GM23248 (cell line): Measurements from ENCODE around the gene TRMT1. TPM values are rescaled to one million over a fixed set of nuclear protein-coding genes. Genes with fewer than 3 reads are reported as not detected.

Experiments
- DNase-seq: peaks from one replicate; pipeline ENCODE4 v3.0.0-alpha.2; 2015
- H2AFZ ChIP-seq: fragments of 200-600 bp; sonication (generic); 2 replicates; pipeline ENCODE4 v1.6.1; 2016; ENCODE audit warnings: antibody characterized with exemption
- H3F3A ChIP-seq: fragments of 200-600 bp; sonication (generic); 2 replicates; pipeline ENCODE4 v1.6.1; 2016; ENCODE audit warnings: mild to moderate bottlenecking, antibody characterized with exemption, mixed run types; ENCODE audit not compliant: insufficient read depth
- H3K27ac ChIP-seq: fragments of 200-600 bp; sonication (generic); 2 replicates; pipeline ENCODE4 v1.5.1; 2016; ENCODE audit warnings: mild to moderate bottlenecking
- H3K27me3 ChIP-seq: fragments of 200-600 bp; sonication (generic); replicated peaks from 2 replicates; pipeline ENCODE4 v1.6.1; 2016; ENCODE audit warnings: mild to moderate bottlenecking; ENCODE audit not compliant: insufficient read depth
- H3K36me3 ChIP-seq: fragments of 200-600 bp; sonication (generic); 2 replicates; pipeline ENCODE4 v1.6.1; 2016; ENCODE audit warnings: low read depth, mild to moderate bottlenecking
- H3K4me1 ChIP-seq: fragments of 200-600 bp; sonication (generic); 2 replicates; pipeline ENCODE4 v1.6.1; 2016; ENCODE audit warnings: mild to moderate bottlenecking; ENCODE audit not compliant: insufficient read depth
- H3K4me2 ChIP-seq: fragments of 200-600 bp; sonication (generic); one replicate; pipeline ENCODE4 v1.6.1; 2016; ENCODE audit warnings: mild to moderate bottlenecking; ENCODE audit not compliant: unreplicated experiment
- H3K4me3 ChIP-seq: fragments of 200-600 bp; sonication (generic); 2 replicates; pipeline ENCODE4 v1.5.1; 2016; ENCODE audit warnings: mild to moderate bottlenecking
- H3K79me2 ChIP-seq: fragments of 200-600 bp; sonication (generic); 2 replicates; pipeline ENCODE4 v1.6.1; 2016; ENCODE audit warnings: mild to moderate bottlenecking; ENCODE audit not compliant: insufficient read depth
- H3K9ac ChIP-seq: fragments of 200-600 bp; sonication (generic); 2 replicates; pipeline ENCODE4 v1.6.1; 2016; ENCODE audit warnings: mild to moderate bottlenecking
- H3K9me2 ChIP-seq: fragments of 200-600 bp; sonication (generic); 2 replicates; pipeline ENCODE4 v1.6.1; 2016; ENCODE audit warnings: mixed run types, mild to moderate bottlenecking, moderate library complexity; ENCODE audit not compliant: insufficient read depth
- H3K9me3 ChIP-seq: fragments of 200-600 bp; sonication (generic); one replicate; pipeline ENCODE4 v1.6.1; 2017; ENCODE audit warnings: low read depth
- H4K20me1 ChIP-seq: fragments of 200-600 bp; sonication (generic); 2 replicates; pipeline ENCODE4 v1.6.0; 2016; ENCODE audit not compliant: insufficient read depth
- EZH2 ChIP-seq: fragments of 200-600 bp; sonication (generic); IDR thresholded peaks from 2 replicates; pipeline ENCODE4 v1.6.1; 2018; ENCODE audit warnings: antibody characterized with exemption, mild to moderate bottlenecking; ENCODE audit not compliant: insufficient read depth, poor library complexity, severe bottlenecking
- EZH2phosphoT487 ChIP-seq: fragments of 200-600 bp; sonication (generic); IDR thresholded peaks from 2 replicates; pipeline ENCODE4 v1.6.1; 2018; ENCODE audit warnings: antibody characterized with exemption, moderate library complexity, mild to moderate bottlenecking, low read depth; ENCODE audit not compliant: insufficient read depth
- WGBS, 2 experiments: methylation state at CpG; one replicate each; pipeline ENCODE4 v1.1.6; 2015 to 2017; ENCODE audit warnings: low lambda C conversion rate in 2 of 2, low coverage in 1 of 2; ENCODE audit errors: missing lambda C conversion rate in 2 of 2; 5-methylcytosine and 5-hydroxymethylcytosine counted together
- in situ Hi-C: fragments of 300-500 bp; cut with MboI; formaldehyde crosslinking; loops from 2 replicates; pipeline ENCODE4 v1.15.0; 2020
- polyA plus RNA-seq: library from polyadenylated mRNA; unstranded; fragments of >200 nt; fragmentation: Nextera tagmentation; extraction: Ambion mirVana; gene quantifications from 2 replicates; pipeline ENCODE4 v1.2.1, GENCODE V29; 2016
- total RNA-seq: library from RNA; depleted of rRNA; stranded (reverse); fragments of >200 nt; shearing (Covaris generic); gene quantifications from 2 replicates; pipeline ENCODE4 v1.2.3, GENCODE V29; 2014; rRNA removed

Gene TRMT1
- total and polyA plus RNA-seq, 2 experiments from 2014 or later: 30.4 to 31.8 TPM

DNA sequence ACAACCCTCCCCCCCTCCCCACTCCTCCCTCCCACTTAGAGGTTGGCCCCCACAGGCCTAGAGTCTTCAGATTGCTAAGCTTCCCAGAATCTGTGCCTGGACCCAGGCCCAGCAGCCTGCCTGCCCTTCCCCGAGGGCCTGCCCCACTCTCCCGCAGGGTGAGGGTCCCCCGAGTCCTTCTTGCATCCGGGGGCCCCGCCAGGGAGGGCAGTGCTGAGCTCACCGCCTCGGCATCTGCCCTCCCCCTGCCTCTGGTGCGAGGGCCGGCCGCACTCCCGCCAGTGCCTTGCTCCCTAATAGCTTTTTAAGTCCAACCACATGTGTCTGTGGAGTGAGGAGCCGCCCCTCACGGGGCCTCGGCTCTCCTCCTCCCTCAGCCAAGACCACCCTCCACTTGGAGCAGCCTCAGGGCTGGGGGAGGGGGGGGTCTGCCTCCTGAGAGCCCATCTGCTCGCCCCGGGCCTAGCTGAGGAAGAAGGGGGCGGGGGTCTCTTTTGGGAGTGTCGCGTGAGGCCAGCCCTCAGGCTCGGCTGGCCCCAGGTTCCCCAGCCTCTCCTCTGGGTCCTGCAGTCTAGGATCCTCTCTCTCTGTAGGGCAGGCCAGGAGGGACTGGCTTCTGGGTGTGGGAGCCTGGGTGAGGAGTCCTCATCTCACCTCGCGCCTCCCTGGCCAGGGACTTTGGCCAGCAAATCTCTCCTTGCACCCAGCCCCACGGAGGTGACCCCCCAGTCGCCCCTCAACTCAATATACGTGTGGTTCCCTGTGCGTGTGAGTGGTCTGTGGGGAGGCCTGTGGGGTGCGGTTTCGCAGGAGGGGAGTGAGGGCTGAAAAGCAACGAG, 61.1 kb downstream of the TRMT1 start:
- TF ChIP-seq EZH2 (no peak), EZH2phosphoT487 (no peak)
- Histone ChIP-seq H3K4me2 (peak overlapping the region; percentile 86), H2AFZ (no peak overlapping the region), H3K4me1 (peaks cover 79% of the 10 kb centered on the region), H3F3A (peaks cover 26% of the 10 kb centered on the region), H3K36me3 (no peaks in the 10 kb centered on the region), H3K27me3 (no peaks in the 10 kb centered on the region), H3K9me3 (no peaks in the 10 kb centered on the region), H4K20me1 (no peaks in the 10 kb centered on the region), H3K9me2 (no peaks in the 10 kb centered on the region), H3K27ac (peak overlapping the region; percentile 98), H3K9ac (peak overlapping the region; percentile 87), H3K79me2 (peaks cover 86% of the 10 kb centered on the region), H3K4me3 (peak overlapping the region; percentile 61)
- DNase-seq: peak; percentile 93
- WGBS, 2 experiments: 1% methylated on average over 23 to 29 of the region's 29 CpGs
- in situ Hi-C loops: no loop called here

Other genes starting within 250 kb of the TRMT1 start
- gene DNASE2, start 235.3 kb downstream of the TRMT1 start, total RNA-seq: 35.4 and 40.9 TPM in 2 replicates
- gene DNASE2, start 235.3 kb downstream of the TRMT1 start, polyA plus RNA-seq: 51.7 and 52.4 TPM in 2 replicates
- 0.11 TPM in 1 of 2 replicates, not detected in the other for gene KLF1, start 229.5 kb downstream of the TRMT1 start, total RNA-seq
- gene KLF1, start 229.5 kb downstream of the TRMT1 start, polyA plus RNA-seq: not detected in 2 replicates
- gene GCDH, start 225.6 kb downstream of the TRMT1 start, total RNA-seq: 22.5 and 30.0 TPM in 2 replicates
- 20.0 and 20.7 TPM in 2 replicates for gene GCDH, start 225.6 kb downstream of the TRMT1 start, polyA plus RNA-seq
- gene SYCE2, start 197.4 kb downstream of the TRMT1 start, total RNA-seq: 0.25 TPM in 1 of 2 replicates, not detected in the other
- gene SYCE2, start 197.4 kb downstream of the TRMT1 start, polyA plus RNA-seq: 0.49 and 0.56 TPM in 2 replicates
- 33.5 and 39.2 TPM in 2 replicates for gene FARSA, start 183.0 kb downstream of the TRMT1 start, total RNA-seq
- 79.9 and 83.4 TPM in 2 replicates for gene FARSA, start 183.0 kb downstream of the TRMT1 start, polyA plus RNA-seq
- 1,238 and 1,432 TPM in 2 replicates for gene CALR, start 178.1 kb downstream of the TRMT1 start, total RNA-seq
- 1,015 and 1,067 TPM in 2 replicates for gene CALR, start 178.1 kb downstream of the TRMT1 start, polyA plus RNA-seq
- gene RAD23A, start 170.9 kb downstream of the TRMT1 start, total RNA-seq: 88.5 and 107 TPM in 2 replicates
- gene RAD23A, start 170.9 kb downstream of the TRMT1 start, polyA plus RNA-seq: 177 and 182 TPM in 2 replicates
- 41.6 and 48.4 TPM in 2 replicates for gene GADD45GIP1, start 159.5 kb downstream of the TRMT1 start, total RNA-seq
- 132 and 136 TPM in 2 replicates for gene GADD45GIP1, start 159.5 kb downstream of the TRMT1 start, polyA plus RNA-seq
- gene DAND5, start 147.2 kb downstream of the TRMT1 start, total RNA-seq: not detected in 2 replicates
- not detected in 2 replicates for gene DAND5, start 147.2 kb downstream of the TRMT1 start, polyA plus RNA-seq
- gene NFIX, start 121.3 kb downstream of the TRMT1 start, total RNA-seq: 71.0 and 81.4 TPM in 2 replicates
- 59.2 and 60.8 TPM in 2 replicates for gene NFIX, start 121.3 kb downstream of the TRMT1 start, polyA plus RNA-seq
- not detected in 2 replicates for gene LYL1, start 13.9 kb downstream of the TRMT1 start, total RNA-seq
- gene LYL1, start 13.9 kb downstream of the TRMT1 start, polyA plus RNA-seq: 0.18 TPM in 1 of 2 replicates, not detected in the other
- 104 and 105 TPM in 2 replicates for gene NACC1, start 1.5 kb upstream of the TRMT1 start, total RNA-seq
- gene NACC1, start 1.5 kb upstream of the TRMT1 start, polyA plus RNA-seq: 1.4 and 2.6 TPM in 2 replicates
- gene STX10, start 33.6 kb upstream of the TRMT1 start, total RNA-seq: 56.4 and 80.5 TPM in 2 replicates
- gene STX10, start 33.6 kb upstream of the TRMT1 start, polyA plus RNA-seq: 55.6 and 62.4 TPM in 2 replicates
- 27.8 and 30.4 TPM in 2 replicates for gene IER2, start 33.7 kb upstream of the TRMT1 start, total RNA-seq
- 84.0 and 88.6 TPM in 2 replicates for gene IER2, start 33.7 kb upstream of the TRMT1 start, polyA plus RNA-seq